ENCODE data around the gene ARHGAP24. TPM values are rescaled to one million over a fixed set of nuclear protein-coding genes. Genes with fewer than 3 reads are reported as not detected.

The ARHGAP24 gene
- total and polyA plus RNA-seq, 8 donors = 10.5 to 34.7 (median 17.1) TPM

GRCh38 chr4:85942107-85942506, 467.2 kb downstream of the ARHGAP24 start:
- intact Hi-C loops (cut with DNase I) = loop anchor here in 1 of 3 donors (10.0 kb wide), 1 partner anchor 107 kb away; no protein-coding TSS in a partner anchor
- Histone ChIP-seq H3K4me1 (peaks cover 5 to 29% (median 25%) of the 10 kb centered on the region in 3 donors), H3K27me3 (no peaks in the 10 kb centered on the region), H3K9me3 (no peaks in the 10 kb centered on the region), H3K27ac (no peak overlapping the region), H3K36me3 (no peaks in the 10 kb centered on the region), H3K4me3 (no peak overlapping the region)
- no peak for DNase-seq
- 89 to 92% methylated on average over 5 of the region's 5 CpGs for WGBS, 2 donors
- no peak for FAIRE-seq
- ATAC-seq = no peak
- no peak for TF ChIP-seq CTCF (IDR thresholded peaks at IDR 0.05)

DNA sequence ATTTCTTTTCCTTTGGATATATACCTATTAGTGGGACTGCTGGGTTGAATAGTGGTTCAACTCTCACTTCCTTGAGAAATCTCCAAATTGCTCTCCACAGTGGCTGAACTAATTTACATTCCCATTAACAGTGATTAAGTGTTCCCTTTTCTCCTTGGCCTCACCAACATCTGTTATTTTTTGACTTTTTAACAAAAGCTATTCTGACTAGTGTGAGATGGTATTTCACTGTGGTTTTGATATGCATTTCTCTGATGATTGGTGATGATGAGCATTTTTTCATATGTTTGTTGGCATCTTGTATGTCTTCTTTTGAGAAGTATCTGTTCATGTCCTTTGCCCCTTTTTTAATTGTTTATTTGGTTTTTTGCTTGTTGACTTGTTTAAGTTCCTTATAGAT, 471.9 kb downstream of the ARHGAP24 start:
- intact Hi-C loops (cut with DNase I) = loop anchor here in 1 of 3 donors (10.0 kb wide), 1 partner anchor 112 kb away; no protein-coding TSS in a partner anchor
- DNase-seq (no peak), FAIRE-seq (no peak), ATAC-seq (no peak)
- Histone ChIP-seq H3K4me3 (no peak overlapping the region), H3K9me3 (no peaks in the 10 kb centered on the region), H3K36me3 (no peaks in the 10 kb centered on the region), H3K27ac (no peak overlapping the region), H3K4me1 (no peaks in the 10 kb centered on the region), H3K27me3 (no peaks in the 10 kb centered on the region)
- TF ChIP-seq CTCF (IDR thresholded peaks at IDR 0.05) = no peak

GRCh38 chr4:85951099-85951498, 476.1 kb downstream of the ARHGAP24 start:
- no peaks in the 10 kb centered on the region for H3K36me3 ChIP-seq
- no peak overlapping the region for H3K27ac ChIP-seq
- intact Hi-C loops (cut with DNase I) = loop anchor here in 1 of 3 donors (10.0 kb wide), 1 partner anchor 136 kb away; no protein-coding TSS in a partner anchor
- TF ChIP-seq CTCF (IDR thresholded peaks at IDR 0.05) = no peak
- no peaks in the 10 kb centered on the region for H3K4me1 ChIP-seq
- DNase-seq (no peak), FAIRE-seq (no peak), ATAC-seq (no peak)
- WGBS, 2 donors = 87 to 94% methylated on average over 3 of the region's 3 CpGs
- H3K4me3 ChIP-seq = no peak overlapping the region
- H3K27me3 ChIP-seq = no peaks in the 10 kb centered on the region
- no peaks in the 10 kb centered on the region for H3K9me3 ChIP-seq

DNA sequence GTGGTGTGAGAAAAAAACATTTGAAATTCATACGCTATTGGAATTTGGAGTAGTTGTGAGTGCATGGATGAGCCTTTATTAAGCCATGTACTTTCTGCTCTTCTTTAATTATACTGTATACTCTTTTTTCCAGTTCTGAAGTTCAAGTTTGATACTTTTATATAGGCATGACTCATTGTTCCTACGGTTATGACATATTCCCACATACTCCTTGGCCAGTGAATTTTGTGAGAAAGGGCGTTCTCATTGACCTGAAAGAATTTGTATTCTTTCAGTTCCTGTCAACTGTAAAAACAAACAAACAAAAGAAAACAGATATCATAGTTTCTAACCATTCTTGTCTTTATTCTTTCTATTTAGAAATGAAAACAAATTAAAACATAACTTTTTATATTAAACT, 477.6 kb downstream of the ARHGAP24 start:
- FAIRE-seq (peak; percentile 51), ATAC-seq (no peak)
- WGBS, 2 donors = 90 to 93% methylated on average over 3 of the region's 3 CpGs

More for the DNA sequence above, 477.6 kb downstream of the ARHGAP24 start:
- TF ChIP-seq CTCF (IDR thresholded peaks at IDR 0.05) = no peak
- H3K4me1 ChIP-seq = no peaks in the 10 kb centered on the region
- H3K9me3 ChIP-seq = no peaks in the 10 kb centered on the region
- no peak for DNase-seq
- H3K36me3 ChIP-seq = no peaks in the 10 kb centered on the region
- H3K27me3 ChIP-seq = no peaks in the 10 kb centered on the region
- no peak overlapping the region for H3K4me3 ChIP-seq
- H3K27ac ChIP-seq = no peak overlapping the region
- intact Hi-C loops (cut with DNase I) = loop anchor here in 1 of 3 donors (10.0 kb wide), 1 partner anchor 138 kb away; no protein-coding TSS in a partner anchor
